ENCODE data around the gene PBLD. TPM values are rescaled to one million over a fixed set of nuclear protein-coding genes. Genes with fewer than 3 reads are reported as not detected.

PBLD gene
- total RNA-seq, 1 experiment from 2014 or later = 5.6 TPM

GRCh38 chr10:68331455-68332258 is 1.1 kb downstream of the PBLD start, which contains the start of gene HNRNPH3:
TSS of gene HNRNPH3 (plus strand) at chr10:68332064. CDS start at chr10:68337222, 5,158 bp downstream.
- ChIA-PET POLR2A (interaction anchor here (0.5 to 4.0 kb wide), 35 partner anchors 9 to 1891 kb away, joined by 3 to 55 read pairs (median 4); partner anchors contain the start of genes CCAR1, DDX21, DNAJC12 and HERC4), CTCF (interaction anchor here (0.6 to 2.8 kb wide), 4 partner anchors 107 to 264 kb away, joined by 3 to 14 read pairs (median 4); no protein-coding TSS in a partner anchor)
- TF ChIP-seq CTCF (IDR thresholded peaks at IDR 0.05; ENCODE audit: unreplicated experiment) = no peak
- intact Hi-C loops (cut with micrococcal nuclease) = no loop called here
- Mint-ChIP-seq H3K36me3 (ENCODE audit: insufficient read depth, unreplicated experiment) (peaks cover 48% of the 10 kb centered on the region), H3K27ac (ENCODE audit: low read depth, unreplicated experiment) (peak within 1 kb of the TSS; percentile 99), H3K4me3 (ENCODE audit: unreplicated experiment) (peak within 1 kb of the TSS; percentile 97), H3K9me3 (ENCODE audit: unreplicated experiment) (no peaks in the 10 kb centered on the region), H3K4me1 (ENCODE audit: insufficient read depth, unreplicated experiment) (peaks cover 29% of the 10 kb centered on the region), H3K27me3 (ENCODE audit: insufficient read depth, unreplicated experiment) (no peaks in the 10 kb centered on the region)
- TSS peak; percentile 65 for BruUV-seq (replicated peaks)
- DNase-seq (ENCODE audit: unreplicated experiment) = peak; percentile 97

GRCh38 chr10:68330852-68331454 is 1.8 kb downstream of the PBLD start:
- intact Hi-C loops (cut with micrococcal nuclease) = no loop called here
- no peak for TF ChIP-seq CTCF (IDR thresholded peaks at IDR 0.05; ENCODE audit: unreplicated experiment)
- Mint-ChIP-seq H3K36me3 (ENCODE audit: insufficient read depth, unreplicated experiment) (peaks cover 41% of the 10 kb centered on the region), H3K27me3 (ENCODE audit: insufficient read depth, unreplicated experiment) (no peaks in the 10 kb centered on the region), H3K4me1 (ENCODE audit: insufficient read depth, unreplicated experiment) (peaks cover 22% of the 10 kb centered on the region), H3K4me3 (ENCODE audit: unreplicated experiment) (peak overlapping the region; percentile 97), H3K27ac (ENCODE audit: low read depth, unreplicated experiment) (peak overlapping the region; percentile 99), H3K9me3 (ENCODE audit: unreplicated experiment) (no peaks in the 10 kb centered on the region)
- CTCF ChIA-PET = interaction anchor here (0.9 to 1.2 kb wide), 2 partner anchors 107 to 118 kb away, joined by 3 to 5 read pairs; no protein-coding TSS in a partner anchor
- POLR2A ChIA-PET = interaction anchor here (0.5 to 4.0 kb wide), 15 partner anchors 13 to 691 kb away, joined by 3 to 55 read pairs (median 4); partner anchors contain the start of genes DDX50, HERC4 and SIRT1
- BruUV-seq (replicated peaks) = no TSS peak
- DNase-seq (ENCODE audit: unreplicated experiment) = no peak

GRCh38 chr10:68329506-68329861 is 3.2 kb downstream of the PBLD start:
- Mint-ChIP-seq H3K4me1 (ENCODE audit: insufficient read depth, unreplicated experiment) (peaks cover 15% of the 10 kb centered on the region), H3K4me3 (ENCODE audit: unreplicated experiment) (no peak overlapping the region), H3K27ac (ENCODE audit: low read depth, unreplicated experiment) (no peak overlapping the region), H3K36me3 (ENCODE audit: insufficient read depth, unreplicated experiment) (peaks cover 31% of the 10 kb centered on the region), H3K27me3 (ENCODE audit: insufficient read depth, unreplicated experiment) (no peaks in the 10 kb centered on the region), H3K9me3 (ENCODE audit: unreplicated experiment) (no peaks in the 10 kb centered on the region)
- intact Hi-C loops (cut with micrococcal nuclease) = no loop called here
- ChIA-PET POLR2A (interaction anchor here (0.6 to 1.1 kb wide), 3 partner anchors 14 to 571 kb away, joined by 3 to 4 read pairs (median 4); partner anchors contain the start of gene DDX50), CTCF (interaction anchor here (0.6 to 1.0 kb wide), 2 partner anchors 122 to 145 kb away, joined by 3 to 4 read pairs; no protein-coding TSS in a partner anchor)
- TF ChIP-seq CTCF (IDR thresholded peaks at IDR 0.05; ENCODE audit: unreplicated experiment) = no peak
- DNase-seq (ENCODE audit: unreplicated experiment) = no peak
- no TSS peak for BruUV-seq (replicated peaks)

Data from MCF 10A (cell line).